K562 (cell line): Measurements from ENCODE around the gene CHKB. TPM values are rescaled to one million over a fixed set of nuclear protein-coding genes. Genes with fewer than 3 reads are reported as not detected.

Experiments used
- ATF7 ChIP-seq: fragments of 450-650 bp; IDR thresholded peaks from 2 replicates; pipeline ENCODE4 v1.7.1; 2014; ENCODE audit warnings: mild to moderate bottlenecking, moderate library complexity
- BDP1 ChIP-seq: IDR thresholded peaks from 3 replicates; pipeline ENCODE4 v1.6.1; 2011; ENCODE audit not compliant: insufficient read length, insufficient read depth
- BRF1 ChIP-seq: IDR thresholded peaks from 3 replicates; pipeline ENCODE4 v1.6.1; 2011; ENCODE audit warnings: borderline replicate concordance, mild to moderate bottlenecking; ENCODE audit not compliant: insufficient read length; ENCODE audit errors: extremely low read depth
- CSDE1 ChIP-seq, 2 experiments: fragments of 450-650 bp; IDR thresholded peaks; 2 replicates each; pipeline ENCODE4 v1.6.1; 2016; ENCODE audit warnings: mild to moderate bottlenecking in 1 of 2
- POLR3A ChIP-seq: IDR thresholded peaks from 2 replicates; pipeline ENCODE4 v1.6.1; 2011; ENCODE audit warnings: borderline replicate concordance, mild to moderate bottlenecking, moderate library complexity; ENCODE audit not compliant: insufficient read length, insufficient read depth; ENCODE audit errors: extremely low read depth
- POLR3G ChIP-seq: IDR thresholded peaks from 2 replicates; pipeline ENCODE4 v1.6.1; 2011; ENCODE audit not compliant: insufficient read length, insufficient replicate concordance; ENCODE audit errors: extremely low read depth
- SMARCA4 ChIP-seq: fragments of 450-650 bp; IDR thresholded peaks from 2 replicates; pipeline ENCODE4 v1.6.1; 2016
- TRIM24 ChIP-seq, 2 experiments: fragments of 450-650 bp; IDR thresholded peaks; 2 replicates each; pipeline ENCODE4 v1.6.1; 2016
- TRIM28 ChIP-seq: fragments of 450-650 bp; IDR thresholded peaks from 2 replicates; pipeline ENCODE4 v1.6.1; 2017
- ZC3H8 ChIP-seq: fragments of 450-650 bp; IDR thresholded peaks from 2 replicates; pipeline ENCODE4 v1.6.1; 2017
- ZNF444 ChIP-seq: fragments of 250-450 bp; sonication (Bioruptor Pico); IDR thresholded peaks from 2 replicates; pipeline ENCODE4 v1.4.0; 2020; ENCODE audit warnings: mild to moderate bottlenecking, moderate library complexity
- ZSCAN32 ChIP-seq: fragments of 450-650 bp; formaldehyde crosslinking; IDR thresholded peaks from 2 replicates; pipeline ENCODE4 v1.4.0; 2020; ENCODE audit warnings: mild to moderate bottlenecking, moderate library complexity
- polyA plus RNA-seq, 8 experiments: library from polyadenylated mRNA; depleted of rRNA in 4 of 8; stranded (reverse) in 5 of 8; unstranded in 3 of 8; fragments of >200 nt; fragmentation: Nextera tagmentation in 2 of 8; fragmentation: Illumina TruSeq in 1 of 8; extraction: Ambion mirVana in 2 of 8; extraction: Trizol in 1 of 8; gene quantifications; 2 replicates each; pipeline versions ENCODE4 v1.2.1 to v1.2.3, GENCODE V29; 2011 to 2014; ENCODE audit warnings: inconsistent platforms in 1 of 8, missing spikeins in 1 of 8
- total RNA-seq, 7 experiments: library from RNA; depleted of rRNA in 6 of 7; stranded (reverse); fragments of >200 nt in 6 of 7; fragmentation: Illumina TruSeq in 2 of 7; extraction: Trizol in 2 of 7; gene quantifications; 2 replicates each; pipeline versions ENCODE4 v1.2.1 to v1.2.3, GENCODE V29; 2011 to 2021; ENCODE audit warnings: low replicate concordance in 1 of 7
- TF ChIP-seq, protein P1 (sequence below): fragments of 200-800 bp; sonication (Bioruptor generic); IDR thresholded peaks from 2 replicates; pipeline ENCODE4 v1.6.1; 2017; ENCODE audit warnings: missing genetic modification characterization, missing compliant biosample characterization
- TF ChIP-seq, protein P2 (sequence below): fragments of 250-450 bp; sonication (Bioruptor Pico); IDR thresholded peaks from 2 replicates; pipeline ENCODE4 v1.4.0; 2020
- TF ChIP-seq, protein P3 (sequence below): fragments of 450-650 bp; formaldehyde crosslinking; IDR thresholded peaks from 2 replicates; pipeline ENCODE4 v1.4.0; 2022; ENCODE audit warnings: mild to moderate bottlenecking, moderate library complexity
- TF ChIP-seq, protein P4 (sequence below): fragments of 200-800 bp; sonication (Bioruptor generic); IDR thresholded peaks from 2 replicates; pipeline ENCODE4 v1.6.1; 2017; ENCODE audit warnings: missing genetic modification characterization, missing compliant biosample characterization
- TF ChIP-seq, protein P5 (sequence below), 2 experiments: fragments of 150-350 bp in 1 of 2; IDR thresholded peaks; 2 replicates each; pipeline ENCODE4 v1.6.1; 2012 to 2016; ENCODE audit warnings: low read depth in 2 of 2, low read length in 2 of 2, mild to moderate bottlenecking in 1 of 2, moderate library complexity in 1 of 2

CHKB gene
- total and polyA plus RNA-seq, 9 of the 15 experiments (the other 6 are each of a cell fraction or from before 2014, with no cell fraction given) = 2.7 to 31.0 (median 11.0) TPM

DNA sequence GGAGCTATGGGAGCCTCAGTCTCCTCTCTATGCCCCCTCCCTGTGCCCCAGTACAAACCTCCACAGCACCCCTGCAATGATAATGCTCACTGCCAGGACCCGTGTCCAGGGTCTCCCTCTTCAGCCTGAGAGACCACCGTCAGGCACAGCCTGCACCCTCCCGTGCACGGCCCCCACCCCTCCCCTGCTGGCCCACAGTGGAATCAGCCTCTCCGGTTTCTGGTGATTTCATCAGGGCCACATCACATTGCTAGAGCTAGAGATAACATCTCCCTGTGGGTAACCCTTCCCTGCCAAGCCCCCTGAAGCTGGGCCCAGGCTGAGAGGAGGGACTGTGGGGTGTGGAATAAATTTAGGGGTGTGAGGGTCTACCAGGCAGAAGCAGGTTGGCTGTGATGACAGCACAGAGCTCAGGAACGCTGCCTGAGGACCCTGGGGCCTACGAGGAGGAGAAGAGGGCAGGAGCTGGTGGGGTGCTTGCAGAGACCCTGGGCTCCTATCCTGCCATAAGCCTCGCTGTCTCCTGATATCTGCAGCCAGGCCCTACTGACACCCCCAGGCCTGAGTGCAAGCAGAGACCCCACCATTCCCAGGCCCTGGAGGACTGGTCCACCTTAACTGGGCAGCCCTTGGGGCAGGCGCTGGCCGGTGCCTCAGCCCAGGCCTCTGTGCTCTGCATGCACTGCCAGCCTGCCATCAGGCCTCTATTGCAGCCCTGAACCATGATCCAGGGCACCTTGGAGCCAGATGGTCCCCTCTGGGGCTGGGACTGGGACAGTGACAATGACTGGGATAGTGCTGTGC lies 36.9 kb downstream of the CHKB start, which contains the start of gene KLHDC7B (continued):
- TF ChIP-seq, protein P1, sequence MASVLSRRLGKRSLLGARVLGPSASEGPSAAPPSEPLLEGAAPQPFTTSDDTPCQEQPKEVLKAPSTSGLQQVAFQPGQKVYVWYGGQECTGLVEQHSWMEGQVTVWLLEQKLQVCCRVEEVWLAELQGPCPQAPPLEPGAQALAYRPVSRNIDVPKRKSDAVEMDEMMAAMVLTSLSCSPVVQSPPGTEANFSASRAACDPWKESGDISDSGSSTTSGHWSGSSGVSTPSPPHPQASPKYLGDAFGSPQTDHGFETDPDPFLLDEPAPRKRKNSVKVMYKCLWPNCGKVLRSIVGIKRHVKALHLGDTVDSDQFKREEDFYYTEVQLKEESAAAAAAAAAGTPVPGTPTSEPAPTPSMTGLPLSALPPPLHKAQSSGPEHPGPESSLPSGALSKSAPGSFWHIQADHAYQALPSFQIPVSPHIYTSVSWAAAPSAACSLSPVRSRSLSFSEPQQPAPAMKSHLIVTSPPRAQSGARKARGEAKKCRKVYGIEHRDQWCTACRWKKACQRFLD (CRISPR knock-in tag) = 0 out of 2 replicates have a peak, but pooled peaks have one; percentile 9
- peak; percentile 50 to 75; a peak in 2 of 4 replicates for TF ChIP-seq TRIM24 (IDR thresholded peaks at IDR 0.05)
- TF ChIP-seq BDP1 = no peak
- TF ChIP-seq BRF1 = no peak
- no peak for TF ChIP-seq POLR3A
- TF ChIP-seq, protein P2, sequence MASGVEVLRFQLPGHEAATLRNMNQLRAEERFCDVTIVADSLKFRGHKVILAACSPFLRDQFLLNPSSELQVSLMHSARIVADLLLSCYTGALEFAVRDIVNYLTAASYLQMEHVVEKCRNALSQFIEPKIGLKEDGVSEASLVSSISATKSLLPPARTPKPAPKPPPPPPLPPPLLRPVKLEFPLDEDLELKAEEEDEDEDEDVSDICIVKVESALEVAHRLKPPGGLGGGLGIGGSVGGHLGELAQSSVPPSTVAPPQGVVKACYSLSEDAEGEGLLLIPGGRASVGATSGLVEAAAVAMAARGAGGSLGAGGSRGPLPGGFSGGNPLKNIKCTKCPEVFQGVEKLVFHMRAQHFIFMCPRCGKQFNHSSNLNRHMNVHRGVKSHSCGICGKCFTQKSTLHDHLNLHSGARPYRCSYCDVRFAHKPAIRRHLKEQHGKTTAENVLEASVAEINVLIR = no peak
- no peak for TF ChIP-seq ZNF444 (CRISPR knock-in tag)
- TF ChIP-seq, protein P3, sequence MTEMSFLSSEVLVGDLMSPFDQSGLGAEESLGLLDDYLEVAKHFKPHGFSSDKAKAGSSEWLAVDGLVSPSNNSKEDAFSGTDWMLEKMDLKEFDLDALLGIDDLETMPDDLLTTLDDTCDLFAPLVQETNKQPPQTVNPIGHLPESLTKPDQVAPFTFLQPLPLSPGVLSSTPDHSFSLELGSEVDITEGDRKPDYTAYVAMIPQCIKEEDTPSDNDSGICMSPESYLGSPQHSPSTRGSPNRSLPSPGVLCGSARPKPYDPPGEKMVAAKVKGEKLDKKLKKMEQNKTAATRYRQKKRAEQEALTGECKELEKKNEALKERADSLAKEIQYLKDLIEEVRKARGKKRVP = peak; percentile 96
- TF ChIP-seq ZC3H8 = no peak
- TF ChIP-seq ATF7 = peak; percentile 71
- TF ChIP-seq CSDE1 (IDR thresholded peaks at IDR 0.05) = no peak
- TF ChIP-seq, protein P4, sequence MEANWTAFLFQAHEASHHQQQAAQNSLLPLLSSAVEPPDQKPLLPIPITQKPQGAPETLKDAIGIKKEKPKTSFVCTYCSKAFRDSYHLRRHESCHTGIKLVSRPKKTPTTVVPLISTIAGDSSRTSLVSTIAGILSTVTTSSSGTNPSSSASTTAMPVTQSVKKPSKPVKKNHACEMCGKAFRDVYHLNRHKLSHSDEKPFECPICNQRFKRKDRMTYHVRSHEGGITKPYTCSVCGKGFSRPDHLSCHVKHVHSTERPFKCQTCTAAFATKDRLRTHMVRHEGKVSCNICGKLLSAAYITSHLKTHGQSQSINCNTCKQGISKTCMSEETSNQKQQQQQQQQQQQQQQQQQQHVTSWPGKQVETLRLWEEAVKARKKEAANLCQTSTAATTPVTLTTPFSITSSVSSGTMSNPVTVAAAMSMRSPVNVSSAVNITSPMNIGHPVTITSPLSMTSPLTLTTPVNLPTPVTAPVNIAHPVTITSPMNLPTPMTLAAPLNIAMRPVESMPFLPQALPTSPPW = peak; percentile 84
- TF ChIP-seq, protein P5, sequence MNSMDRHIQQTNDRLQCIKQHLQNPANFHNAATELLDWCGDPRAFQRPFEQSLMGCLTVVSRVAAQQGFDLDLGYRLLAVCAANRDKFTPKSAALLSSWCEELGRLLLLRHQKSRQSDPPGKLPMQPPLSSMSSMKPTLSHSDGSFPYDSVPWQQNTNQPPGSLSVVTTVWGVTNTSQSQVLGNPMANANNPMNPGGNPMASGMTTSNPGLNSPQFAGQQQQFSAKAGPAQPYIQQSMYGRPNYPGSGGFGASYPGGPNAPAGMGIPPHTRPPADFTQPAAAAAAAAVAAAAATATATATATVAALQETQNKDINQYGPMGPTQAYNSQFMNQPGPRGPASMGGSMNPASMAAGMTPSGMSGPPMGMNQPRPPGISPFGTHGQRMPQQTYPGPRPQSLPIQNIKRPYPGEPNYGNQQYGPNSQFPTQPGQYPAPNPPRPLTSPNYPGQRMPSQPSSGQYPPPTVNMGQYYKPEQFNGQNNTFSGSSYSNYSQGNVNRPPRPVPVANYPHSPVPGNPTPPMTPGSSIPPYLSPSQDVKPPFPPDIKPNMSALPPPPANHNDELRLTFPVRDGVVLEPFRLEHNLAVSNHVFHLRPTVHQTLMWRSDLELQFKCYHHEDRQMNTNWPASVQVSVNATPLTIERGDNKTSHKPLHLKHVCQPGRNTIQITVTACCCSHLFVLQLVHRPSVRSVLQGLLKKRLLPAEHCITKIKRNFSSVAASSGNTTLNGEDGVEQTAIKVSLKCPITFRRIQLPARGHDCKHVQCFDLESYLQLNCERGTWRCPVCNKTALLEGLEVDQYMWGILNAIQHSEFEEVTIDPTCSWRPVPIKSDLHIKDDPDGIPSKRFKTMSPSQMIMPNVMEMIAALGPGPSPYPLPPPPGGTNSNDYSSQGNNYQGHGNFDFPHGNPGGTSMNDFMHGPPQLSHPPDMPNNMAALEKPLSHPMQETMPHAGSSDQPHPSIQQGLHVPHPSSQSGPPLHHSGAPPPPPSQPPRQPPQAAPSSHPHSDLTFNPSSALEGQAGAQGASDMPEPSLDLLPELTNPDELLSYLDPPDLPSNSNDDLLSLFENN (IDR thresholded peaks at IDR 0.05; ENCODE audit: low read depth in 2 of 2, low read length in 2 of 2) = no peak
- no peak for TF ChIP-seq TRIM28
- peak; percentile 53; the same call in 1 of the 2 replicates for TF ChIP-seq SMARCA4
- TF ChIP-seq POLR3G = no peak
- TF ChIP-seq ZSCAN32 = peak; percentile 75
